IMR-90 (cell line): ENCODE measurements around the gene TENM4. TPM values are rescaled to one million over a fixed set of nuclear protein-coding genes. Genes with fewer than 3 reads are reported as not detected.

ENCODE experiments used
- ATAC-seq: fragments of 200-7000 bp; cut with Tn5 transposase; 2 replicates; pipeline ENCODE4 v1.9.1; 2020; ENCODE audit warnings: low read depth, mild to moderate bottlenecking, moderate library complexity
- BruUV-seq: library from RNA; stranded (reverse); fragments of 400-500 nt; replicated peaks from 2 replicates; lab custom pipeline; 2021; lab: Mats Ljungman, UMichigan
- CTCF ChIA-PET: fragments of 300-600 bp; formaldehyde crosslinking; extraction: SDS; loops from one replicate; lab custom pipeline; 2021; ENCODE audit warnings: antibody characterized with exemption; lab: Yijun Ruan, JAX
- POLR2A ChIA-PET: fragments of 300-600 bp; sonication (Branson Sonifier 250); formaldehyde crosslinking; loops from one replicate; lab custom pipeline; 2022; ENCODE audit warnings: antibody characterized with exemption; ENCODE audit not compliant: unreplicated experiment; lab: Charles Lee
- DNase-seq: peaks from one replicate; pipeline ENCODE4 v3.0.0; 2013
- H2AFZ ChIP-seq: replicated peaks from 2 replicates; pipeline ENCODE3; 2013; ENCODE audit warnings: low read length, mild to moderate bottlenecking; ENCODE audit not compliant: poor library complexity
- H2AK5ac ChIP-seq: 2 replicates; pipeline ENCODE4 v1.6.1; 2013; ENCODE audit warnings: low read depth, low read length, inconsistent platforms
- H2AK9ac ChIP-seq: replicated peaks from 2 replicates; pipeline ENCODE3; 2013; ENCODE audit warnings: mild to moderate bottlenecking, low read depth, low read length, moderate library complexity; ENCODE audit not compliant: poor library complexity
- H2BK120ac ChIP-seq: 2 replicates; pipeline ENCODE4 v1.6.1; 2013; ENCODE audit warnings: low read depth, low read length, inconsistent platforms
- H2BK15ac ChIP-seq: 3 replicates; pipeline ENCODE4 v1.6.1; 2013; ENCODE audit warnings: low read depth, low read length, inconsistent platforms
- H2BK20ac ChIP-seq: 2 replicates; pipeline ENCODE4 v1.6.1; 2013; ENCODE audit warnings: low read depth, mild to moderate bottlenecking, inconsistent platforms, low read length, moderate library complexity
- H2BK5ac ChIP-seq: 2 replicates; pipeline ENCODE4 v1.6.1; 2013; ENCODE audit warnings: mild to moderate bottlenecking, low read depth, low read length, inconsistent platforms; ENCODE audit not compliant: poor library complexity, severe bottlenecking
- H3K14ac ChIP-seq: replicated peaks from 2 replicates; pipeline ENCODE4 v1.6.1; 2013; ENCODE audit warnings: low read depth, low read length, inconsistent platforms
- H3K18ac ChIP-seq: 2 replicates; pipeline ENCODE4 v1.6.1; 2013; ENCODE audit warnings: low read depth, low read length, control low read depth
- H3K23ac ChIP-seq: 2 replicates; pipeline ENCODE4 v1.6.1; 2013; ENCODE audit warnings: low read depth, low read length, inconsistent platforms
- H3K27ac ChIP-seq: 2 replicates; pipeline ENCODE4 v1.5.1; 2013; ENCODE audit warnings: mild to moderate bottlenecking, control low read depth, low read length; ENCODE audit not compliant: insufficient read depth
- H3K27me3 ChIP-seq: 2 replicates; pipeline ENCODE4 v1.6.1; 2013; ENCODE audit warnings: low read length; ENCODE audit not compliant: control insufficient read depth, insufficient read depth
- H3K36me3 ChIP-seq: 2 replicates; pipeline ENCODE4 v1.6.1; 2013; ENCODE audit warnings: low read length, mixed read lengths; ENCODE audit not compliant: control insufficient read depth, insufficient read depth
- H3K4ac ChIP-seq: 2 replicates; pipeline ENCODE4 v1.6.1; 2013; ENCODE audit warnings: low read depth, low read length, inconsistent platforms
- H3K4me1 ChIP-seq: 2 replicates; pipeline ENCODE4 v1.6.1; 2013; ENCODE audit warnings: low read length, mixed read lengths; ENCODE audit not compliant: control insufficient read depth, insufficient read depth
- H3K4me2 ChIP-seq: 2 replicates; pipeline ENCODE4 v1.6.1; 2013; ENCODE audit warnings: low read depth, mild to moderate bottlenecking, control low read depth, low read length, moderate library complexity
- H3K4me3 ChIP-seq: 2 replicates; pipeline ENCODE4 v1.5.1; 2013; ENCODE audit warnings: low read depth, mild to moderate bottlenecking, control low read depth, low read length, moderate library complexity; ENCODE audit not compliant: insufficient read depth
- H3K56ac ChIP-seq: 2 replicates; pipeline ENCODE4 v1.6.1; 2013; ENCODE audit warnings: low read length, inconsistent platforms; ENCODE audit not compliant: insufficient read depth; ENCODE audit errors: extremely low read depth
- H3K79me1 ChIP-seq, 2 experiments: 2 replicates each; pipeline ENCODE4 v1.6.1; 2013; ENCODE audit warnings: low read length in 2 of 2, inconsistent platforms in 1 of 2, low read depth in 1 of 2
- H3K9ac ChIP-seq: 2 replicates; pipeline ENCODE4 v1.6.1; 2013; ENCODE audit warnings: low read depth, low read length, control low read depth
- H3K9me1 ChIP-seq: 2 replicates; pipeline ENCODE4 v1.6.1; 2013; ENCODE audit warnings: low read length, inconsistent platforms; ENCODE audit not compliant: insufficient read depth
- H3K9me3 ChIP-seq: 2 replicates; pipeline ENCODE4 v1.6.1; 2013; ENCODE audit warnings: low read length; ENCODE audit not compliant: control insufficient read depth, insufficient read depth
- H4K20me1 ChIP-seq: 2 replicates; pipeline ENCODE4 v1.6.1; 2013; ENCODE audit warnings: low read length, inconsistent platforms; ENCODE audit not compliant: insufficient read depth
- H4K5ac ChIP-seq: 2 replicates; pipeline ENCODE4 v1.6.1; 2013; ENCODE audit warnings: mild to moderate bottlenecking, low read depth, low read length, control low read depth
- H4K8ac ChIP-seq, 2 experiments: 2 replicates each; pipeline ENCODE4 v1.6.1; 2013; ENCODE audit warnings: low read depth in 2 of 2, low read length in 2 of 2, control low read depth in 1 of 2, inconsistent platforms in 1 of 2
- H4K91ac ChIP-seq: 2 replicates; pipeline ENCODE4 v1.6.1; 2013; ENCODE audit warnings: low read depth, low read length, inconsistent platforms; ENCODE audit not compliant: insufficient read depth
- BHLHE40 ChIP-seq: fragments of 150-350 bp; IDR thresholded peaks from 2 replicates; pipeline ENCODE4 v1.6.1; 2016; ENCODE audit warnings: mild to moderate bottlenecking, low read depth, low read length
- MXI1 ChIP-seq: IDR thresholded peaks from 2 replicates; pipeline ENCODE4 v1.6.1; 2012; ENCODE audit warnings: low read depth, mild to moderate bottlenecking, low read length, moderate library complexity, borderline replicate concordance
- RFX5 ChIP-seq: IDR thresholded peaks from 2 replicates; pipeline ENCODE4 v1.8.0; 2012; ENCODE audit warnings: low read depth, mild to moderate bottlenecking, low read length, moderate library complexity
- WGBS, 2 experiments: methylation state at CpG; one replicate each; pipeline versions ENCODE4 v1.1.5 to v1.1.7; 2013; ENCODE audit warnings: missing lambda C conversion rate in 2 of 2; ENCODE audit not compliant: insufficient read length in 1 of 2; ENCODE audit errors: extremely low coverage in 2 of 2; 5-methylcytosine and 5-hydroxymethylcytosine counted together
- dilution Hi-C: fragments of 300-500 bp; cut with HindIII; formaldehyde crosslinking; loops from one replicate; pipeline ENCODE4 v1.14.3; 2018; ENCODE audit warnings: low sequenced_read_pairs; ENCODE audit not compliant: unreplicated experiment
- in situ Hi-C: fragments of 300-500 bp; cut with MboI; formaldehyde crosslinking; loops from 3 replicates; pipeline ENCODE4 v1.14.3; 2019; ENCODE audit warnings: low sequenced_read_pairs, inconsistent platforms, mixed read lengths
- intact Hi-C: fragments of 100-400 bp; cut with micrococcal nuclease; formaldehyde crosslinking; loops from 2 replicates; pipeline ENCODE4 v1.10.0; 2022
- polyA plus RNA-seq, 3 experiments: library from polyadenylated mRNA; depleted of rRNA; stranded (reverse); fragments of >200 nt; gene quantifications; 2 replicates each; pipeline ENCODE4 v1.2.3, GENCODE V29; 2012; ENCODE audit warnings: low replicate concordance in 1 of 3
- total RNA-seq: library from RNA; depleted of rRNA; stranded (reverse); fragments of >200 nt; gene quantifications from 2 replicates; pipeline ENCODE4 v1.2.3, GENCODE V29; 2012
- TF ChIP-seq, protein P1 (sequence below): conservative IDR thresholded peaks from 2 replicates; pipeline ENCODE4 v1.5.1; 2012; ENCODE audit warnings: mild to moderate bottlenecking, low read depth, low read length, improper control_type of control experiment
- TF ChIP-seq, protein P2 (sequence below): fragments of 150-350 bp; IDR thresholded peaks from 2 replicates; pipeline ENCODE4 v1.6.1; 2017; ENCODE audit warnings: mild to moderate bottlenecking, antibody characterized with exemption, low read length, low read depth

Gene TENM4
- total and polyA plus RNA-seq, 2 of the 4 experiments (the other 2 are of a cell fraction), result 7.4 to 9.0 TPM

DNA sequence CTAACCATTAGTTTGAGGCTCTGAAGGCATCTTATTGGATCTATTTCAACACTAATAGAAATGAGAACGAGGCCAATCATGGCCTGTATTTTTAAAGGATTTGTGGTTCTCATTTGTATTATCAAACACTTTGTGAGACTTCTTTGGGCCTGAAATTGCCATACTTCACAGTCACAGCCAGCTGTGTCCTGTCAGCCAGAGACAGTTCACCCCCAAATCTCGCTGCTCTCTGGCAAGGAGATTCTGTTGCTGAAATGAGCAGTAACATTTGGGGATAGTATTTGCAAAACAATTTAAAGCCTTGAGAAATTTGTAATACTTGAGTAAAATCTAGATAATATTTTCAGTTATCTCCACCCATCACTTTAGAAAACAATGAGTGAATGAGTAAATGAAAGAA lies 26.9 kb upstream of the TENM4 start:
- in situ Hi-C loops, result no loop called here

More for the DNA sequence above, 26.9 kb upstream of the TENM4 start:
- Histone ChIP-seq H3K27ac (no peak overlapping the region), H3K4me2 (no peak overlapping the region; the same call in 1 of the 2 replicates), H3K4me1 (peaks cover 1% of the 10 kb centered on the region; the same call in 1 of the 2 replicates), H3K18ac (no peak overlapping the region), H3K9ac (no peak overlapping the region), H3K27me3 (peaks cover 9% of the 10 kb centered on the region), H2BK15ac (no peak overlapping the region), H3K9me3 (no peaks in the 10 kb centered on the region), H2BK20ac (no peak overlapping the region), H3K4me3 (no peak overlapping the region), H3K23ac (no peak overlapping the region), H4K5ac (no peak overlapping the region), H4K8ac (no peak overlapping the region), H3K36me3 (no peaks in the 10 kb centered on the region), H4K91ac (no peak overlapping the region), H2AK9ac (no peak overlapping the region), H4K20me1 (no peaks in the 10 kb centered on the region), H3K56ac (no peak overlapping the region), H2AFZ (no peak overlapping the region), H3K14ac (no peak overlapping the region), H2BK5ac (no peak overlapping the region), H2BK120ac (no peak overlapping the region), H3K9me1 (0 out of 2 replicates have a peak, but pooled peaks cover 5% of the 10 kb centered on the region), H3K4ac (no peak overlapping the region), H3K79me1 (no peaks in the 10 kb centered on the region), H2AK5ac (no peak overlapping the region)
- no CpG with 5 or more reads among the region's 2 CpGs for WGBS, 2 experiments
- DNase-seq (no peak), ATAC-seq (no peak)
- BruUV-seq, result no TSS peak
- intact Hi-C loops, result no loop called here
- dilution Hi-C loops, result no loop called here
- CTCF ChIA-PET, result no interaction called here
- POLR2A ChIA-PET, result no interaction called here
- TF ChIP-seq, protein P1, sequence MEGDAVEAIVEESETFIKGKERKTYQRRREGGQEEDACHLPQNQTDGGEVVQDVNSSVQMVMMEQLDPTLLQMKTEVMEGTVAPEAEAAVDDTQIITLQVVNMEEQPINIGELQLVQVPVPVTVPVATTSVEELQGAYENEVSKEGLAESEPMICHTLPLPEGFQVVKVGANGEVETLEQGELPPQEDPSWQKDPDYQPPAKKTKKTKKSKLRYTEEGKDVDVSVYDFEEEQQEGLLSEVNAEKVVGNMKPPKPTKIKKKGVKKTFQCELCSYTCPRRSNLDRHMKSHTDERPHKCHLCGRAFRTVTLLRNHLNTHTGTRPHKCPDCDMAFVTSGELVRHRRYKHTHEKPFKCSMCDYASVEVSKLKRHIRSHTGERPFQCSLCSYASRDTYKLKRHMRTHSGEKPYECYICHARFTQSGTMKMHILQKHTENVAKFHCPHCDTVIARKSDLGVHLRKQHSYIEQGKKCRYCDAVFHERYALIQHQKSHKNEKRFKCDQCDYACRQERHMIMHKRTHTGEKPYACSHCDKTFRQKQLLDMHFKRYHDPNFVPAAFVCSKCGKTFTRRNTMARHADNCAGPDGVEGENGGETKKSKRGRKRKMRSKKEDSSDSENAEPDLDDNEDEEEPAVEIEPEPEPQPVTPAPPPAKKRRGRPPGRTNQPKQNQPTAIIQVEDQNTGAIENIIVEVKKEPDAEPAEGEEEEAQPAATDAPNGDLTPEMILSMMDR, result no peak
- TF ChIP-seq, protein P2, sequence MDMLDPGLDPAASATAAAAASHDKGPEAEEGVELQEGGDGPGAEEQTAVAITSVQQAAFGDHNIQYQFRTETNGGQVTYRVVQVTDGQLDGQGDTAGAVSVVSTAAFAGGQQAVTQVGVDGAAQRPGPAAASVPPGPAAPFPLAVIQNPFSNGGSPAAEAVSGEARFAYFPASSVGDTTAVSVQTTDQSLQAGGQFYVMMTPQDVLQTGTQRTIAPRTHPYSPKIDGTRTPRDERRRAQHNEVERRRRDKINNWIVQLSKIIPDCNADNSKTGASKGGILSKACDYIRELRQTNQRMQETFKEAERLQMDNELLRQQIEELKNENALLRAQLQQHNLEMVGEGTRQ, result no peak
- TF ChIP-seq MXI1 (no peak), RFX5 (no peak), BHLHE40 (no peak)
